OCI-LY3 (cell line): Measurements from ENCODE around the gene CACNA2D1.

ENCODE experiments used
- H2AFZ ChIP-seq: fragments of 200-600, 300-600 bp; shearing (Covaris generic); 2 replicates; pipeline ENCODE4 v1.6.0; 2014; ENCODE audit warnings: antibody characterized with exemption, low read depth, low read length
- H3K27ac ChIP-seq: fragments of 200-600, 300-600 bp; sonication (generic); 2 replicates; pipeline ENCODE4 v1.5.1; 2014; ENCODE audit warnings: mild to moderate bottlenecking, low read length, moderate library complexity, mixed read lengths
- H3K27me3 ChIP-seq: fragments of 200-600, 300-600 bp; sonication (generic); 2 replicates; pipeline ENCODE4 v1.6.1; 2014; ENCODE audit warnings: low read depth, low read length, mixed read lengths
- H3K36me3 ChIP-seq: fragments of 200-600, 300-600 bp; sonication (generic); replicated peaks from 2 replicates; pipeline ENCODE3; 2014; ENCODE audit warnings: low read depth, low read length, mixed read lengths
- H3K4me1 ChIP-seq: fragments of 300-600, 200-600 bp; sonication (generic); 2 replicates; pipeline ENCODE4 v1.6.1; 2014; ENCODE audit warnings: low read length, mixed read lengths
- H3K4me2 ChIP-seq: fragments of 200-600, 300-600 bp; sonication (generic); 2 replicates; pipeline ENCODE4 v1.6.1; 2014; ENCODE audit warnings: low read length, mixed read lengths
- H3K4me3 ChIP-seq: fragments of 300-600, 200-600 bp; sonication (generic); 2 replicates; pipeline ENCODE4 v1.5.1; 2014; ENCODE audit warnings: antibody characterized with exemption, mild to moderate bottlenecking, low read length, moderate library complexity
- H3K79me2 ChIP-seq: fragments of 300-600, 200-600 bp; shearing (Covaris generic); 2 replicates; pipeline ENCODE4 v1.6.1; 2014; ENCODE audit warnings: mild to moderate bottlenecking, low read length, mixed read lengths
- H3K9ac ChIP-seq: fragments of 300-600, 200-600 bp; shearing (Covaris generic); 2 replicates; pipeline ENCODE4 v1.6.0; 2014; ENCODE audit warnings: mild to moderate bottlenecking, low read length, moderate library complexity
- H3K9me3 ChIP-seq: fragments of 200-600, 300-600 bp; shearing (Covaris generic); 2 replicates; pipeline ENCODE4 v1.6.1; 2014; ENCODE audit warnings: low read length, mixed read lengths; ENCODE audit not compliant: insufficient read depth
- H4K20me1 ChIP-seq: fragments of 200-600, 300-600 bp; sonication (generic); 2 replicates; pipeline ENCODE4 v1.6.1; 2016; ENCODE audit warnings: low read length, mixed read lengths; ENCODE audit not compliant: insufficient read depth
- EZH2phosphoT487 ChIP-seq: fragments of 200-600 bp; shearing (Covaris generic); IDR thresholded peaks from 2 replicates; pipeline ENCODE4 v1.6.1; 2018; ENCODE audit warnings: antibody characterized with exemption, mixed run types, low read depth
- TF ChIP-seq, protein P1 (sequence below): fragments of 200-600, 300-600 bp; sonication (generic); IDR thresholded peaks from 2 replicates; pipeline ENCODE4 v1.5.1; 2014; ENCODE audit warnings: antibody characterized with exemption, low read length, low read depth

Gene CACNA2D1

DNA sequence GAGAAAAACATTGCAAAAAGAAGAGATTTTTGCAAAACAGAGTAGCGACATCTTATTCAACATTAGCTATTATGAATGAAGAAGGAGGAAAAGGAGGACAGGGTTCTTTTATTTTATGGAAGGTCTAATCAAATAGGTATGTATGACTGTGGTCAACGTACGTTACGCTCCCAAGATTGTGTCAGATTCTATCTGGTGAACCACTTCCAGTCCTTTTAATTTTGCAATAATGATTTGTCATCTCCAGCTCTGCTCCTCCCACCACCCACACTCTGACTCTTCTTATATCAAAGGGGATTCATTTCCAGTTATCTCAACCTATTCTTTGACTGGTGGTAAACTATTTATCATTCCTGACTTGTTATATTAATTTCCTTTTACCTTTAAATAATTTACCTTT lies 259.9 kb downstream of the CACNA2D1 start:
- Histone ChIP-seq H3K4me3 (no peak overlapping the region), H3K4me1 (no peaks in the 10 kb centered on the region), H3K9ac (no peak overlapping the region), H3K27ac (no peak overlapping the region), H2AFZ (no peak overlapping the region), H3K9me3 (no peaks in the 10 kb centered on the region), H3K4me2 (no peak overlapping the region), H3K36me3 (no peaks in the 10 kb centered on the region), H3K27me3 (no peaks in the 10 kb centered on the region), H3K79me2 (no peaks in the 10 kb centered on the region), H4K20me1 (no peaks in the 10 kb centered on the region)
- no peak for TF ChIP-seq EZH2phosphoT487
- TF ChIP-seq, protein P1, sequence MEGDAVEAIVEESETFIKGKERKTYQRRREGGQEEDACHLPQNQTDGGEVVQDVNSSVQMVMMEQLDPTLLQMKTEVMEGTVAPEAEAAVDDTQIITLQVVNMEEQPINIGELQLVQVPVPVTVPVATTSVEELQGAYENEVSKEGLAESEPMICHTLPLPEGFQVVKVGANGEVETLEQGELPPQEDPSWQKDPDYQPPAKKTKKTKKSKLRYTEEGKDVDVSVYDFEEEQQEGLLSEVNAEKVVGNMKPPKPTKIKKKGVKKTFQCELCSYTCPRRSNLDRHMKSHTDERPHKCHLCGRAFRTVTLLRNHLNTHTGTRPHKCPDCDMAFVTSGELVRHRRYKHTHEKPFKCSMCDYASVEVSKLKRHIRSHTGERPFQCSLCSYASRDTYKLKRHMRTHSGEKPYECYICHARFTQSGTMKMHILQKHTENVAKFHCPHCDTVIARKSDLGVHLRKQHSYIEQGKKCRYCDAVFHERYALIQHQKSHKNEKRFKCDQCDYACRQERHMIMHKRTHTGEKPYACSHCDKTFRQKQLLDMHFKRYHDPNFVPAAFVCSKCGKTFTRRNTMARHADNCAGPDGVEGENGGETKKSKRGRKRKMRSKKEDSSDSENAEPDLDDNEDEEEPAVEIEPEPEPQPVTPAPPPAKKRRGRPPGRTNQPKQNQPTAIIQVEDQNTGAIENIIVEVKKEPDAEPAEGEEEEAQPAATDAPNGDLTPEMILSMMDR, result no peak

DNA sequence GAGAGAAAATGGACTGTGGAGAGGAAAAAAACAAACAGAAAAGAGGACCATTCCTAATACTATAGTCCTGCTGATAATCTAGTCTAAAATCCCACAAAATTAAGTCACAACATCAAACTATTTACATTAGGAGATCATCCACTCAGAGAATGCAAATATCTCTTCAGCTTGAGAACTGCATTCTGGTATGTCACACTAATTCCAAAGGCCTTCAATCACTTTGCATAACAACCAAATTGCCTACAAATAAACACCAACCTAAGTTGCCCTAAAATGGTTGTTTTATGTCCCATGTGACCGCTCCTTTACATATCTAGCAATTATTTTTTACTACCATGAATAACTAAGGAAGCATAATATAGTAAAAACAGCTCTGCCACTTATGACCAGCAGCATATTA lies 264.3 kb downstream of the CACNA2D1 start:
- H3K4me2 ChIP-seq, result no peak overlapping the region
- no peak overlapping the region for H3K27ac ChIP-seq
- H3K9me3 ChIP-seq, result no peaks in the 10 kb centered on the region
- no peak overlapping the region for H3K4me3 ChIP-seq
- H3K36me3 ChIP-seq, result no peaks in the 10 kb centered on the region
- H3K9ac ChIP-seq, result no peak overlapping the region
- no peaks in the 10 kb centered on the region for H3K4me1 ChIP-seq
- no peaks in the 10 kb centered on the region for H3K27me3 ChIP-seq
- no peak for TF ChIP-seq EZH2phosphoT487
- TF ChIP-seq, protein P1, result no peak
- no peak overlapping the region for H2AFZ ChIP-seq
- H3K79me2 ChIP-seq, result no peaks in the 10 kb centered on the region
- no peaks in the 10 kb centered on the region for H4K20me1 ChIP-seq

DNA sequence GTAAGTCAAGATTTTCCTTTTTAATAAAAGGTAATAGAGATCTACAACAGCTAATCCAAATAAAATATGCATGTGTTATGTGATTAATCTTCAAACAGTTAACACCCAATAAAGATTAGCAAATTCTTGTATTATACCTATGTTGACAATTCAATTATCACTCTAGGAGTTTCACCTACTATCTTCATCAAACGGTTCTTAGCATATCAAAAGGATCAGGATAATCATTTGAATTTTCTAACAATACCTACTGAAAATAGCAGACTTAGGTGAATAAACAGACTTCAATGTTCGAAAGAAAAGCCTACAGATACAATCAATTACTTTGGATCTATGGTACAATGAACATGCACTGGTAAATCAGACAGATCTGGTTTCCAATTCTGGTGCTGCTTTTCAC lies 268.3 kb downstream of the CACNA2D1 start:
- no peak overlapping the region for H3K27ac ChIP-seq
- no peak overlapping the region for H3K9ac ChIP-seq
- no peaks in the 10 kb centered on the region for H3K27me3 ChIP-seq
- H3K4me3 ChIP-seq, result no peak overlapping the region
- H3K79me2 ChIP-seq, result no peaks in the 10 kb centered on the region
- no peaks in the 10 kb centered on the region for H3K4me1 ChIP-seq
- H4K20me1 ChIP-seq, result no peaks in the 10 kb centered on the region
- H3K9me3 ChIP-seq, result no peaks in the 10 kb centered on the region
- no peaks in the 10 kb centered on the region for H3K36me3 ChIP-seq
- H3K4me2 ChIP-seq, result no peak overlapping the region
- no peak overlapping the region for H2AFZ ChIP-seq
- no peak for TF ChIP-seq EZH2phosphoT487
- TF ChIP-seq, protein P1, result no peak

DNA sequence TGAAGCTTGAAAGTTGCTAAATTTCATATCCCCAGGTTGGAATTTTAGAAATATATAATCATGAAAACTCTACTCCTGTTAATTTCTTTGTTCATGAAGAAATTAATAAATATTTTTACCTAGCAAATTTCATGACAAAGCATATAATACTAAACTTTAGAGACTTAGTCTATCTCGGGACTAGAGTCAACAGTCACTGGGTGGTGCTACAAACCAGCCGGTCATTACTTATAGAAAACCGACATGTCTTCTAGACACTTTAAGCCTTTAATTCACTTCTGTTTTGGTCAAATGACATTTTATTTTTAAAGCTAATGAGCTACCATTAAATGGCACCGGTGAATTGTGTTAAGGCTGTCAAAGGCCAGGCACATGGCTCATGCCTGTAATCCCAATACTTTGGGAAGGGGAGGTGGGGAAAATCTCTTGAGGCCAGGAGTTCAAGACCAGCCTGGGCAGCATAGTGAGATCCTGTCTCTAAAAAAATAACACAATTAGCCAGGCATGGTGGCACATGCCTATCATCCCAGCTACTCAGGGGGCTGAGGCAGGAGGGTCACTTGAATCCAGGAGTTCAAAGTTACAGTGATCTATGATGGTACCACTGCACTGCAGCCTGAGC lies 270.1 kb downstream of the CACNA2D1 start:
- Histone ChIP-seq H3K36me3 (no peaks in the 10 kb centered on the region), H3K9me3 (no peaks in the 10 kb centered on the region), H3K4me1 (no peaks in the 10 kb centered on the region), H4K20me1 (no peaks in the 10 kb centered on the region), H3K27ac (no peak overlapping the region), H3K27me3 (no peaks in the 10 kb centered on the region), H3K4me3 (no peak overlapping the region), H3K79me2 (no peaks in the 10 kb centered on the region), H3K4me2 (no peak overlapping the region), H2AFZ (no peak overlapping the region), H3K9ac (no peak overlapping the region)
- TF ChIP-seq, protein P1, result peak; percentile 31; the same call in 1 of the 2 replicates
- TF ChIP-seq EZH2phosphoT487, result no peak
